Activated T-cell treated with anti-CD3 and anti-CD28 coated beads, Interleukin-2, amount 50 U/mL, for 24 hours (primary cell): ENCODE results near the gene PTCH1.

Source experiments
- DNase-seq: peaks from one replicate; pipeline ENCODE4 v3.0.0-alpha.2; 2020
- H3K27ac Mint-ChIP-seq: 2 replicates; pipeline ENCODE4 v1.8.0; 2020; ENCODE audit warnings: mild to moderate bottlenecking, mixed read lengths
- H3K27me3 Mint-ChIP-seq: 2 replicates; pipeline ENCODE4 v1.8.0; 2020; ENCODE audit warnings: mixed read lengths
- H3K36me3 Mint-ChIP-seq: 2 replicates; pipeline ENCODE4 v1.8.0; 2020; ENCODE audit warnings: low read depth, mixed read lengths
- H3K4me1 Mint-ChIP-seq: 2 replicates; pipeline ENCODE4 v1.8.0; 2020; ENCODE audit warnings: low read depth, mixed read lengths
- H3K4me3 Mint-ChIP-seq: 2 replicates; pipeline ENCODE4 v1.8.0; 2020; ENCODE audit warnings: mild to moderate bottlenecking, moderate library complexity, mixed read lengths
- H3K9me3 Mint-ChIP-seq: 2 replicates; pipeline ENCODE4 v1.8.0; 2020; ENCODE audit warnings: mixed read lengths

PTCH1 gene

GRCh38 chr9:95455714-95456113 is 61.1 kb downstream of the PTCH1 start:
- Mint-ChIP-seq H3K36me3 (peaks cover 84% of the 10 kb centered on the region), H3K9me3 (no peaks in the 10 kb centered on the region), H3K27me3 (peaks cover under 1% of the 10 kb centered on the region), H3K27ac (no peak overlapping the region), H3K4me3 (no peak overlapping the region), H3K4me1 (peaks cover under 1% of the 10 kb centered on the region)
- DNase-seq, result no peak

DNA sequence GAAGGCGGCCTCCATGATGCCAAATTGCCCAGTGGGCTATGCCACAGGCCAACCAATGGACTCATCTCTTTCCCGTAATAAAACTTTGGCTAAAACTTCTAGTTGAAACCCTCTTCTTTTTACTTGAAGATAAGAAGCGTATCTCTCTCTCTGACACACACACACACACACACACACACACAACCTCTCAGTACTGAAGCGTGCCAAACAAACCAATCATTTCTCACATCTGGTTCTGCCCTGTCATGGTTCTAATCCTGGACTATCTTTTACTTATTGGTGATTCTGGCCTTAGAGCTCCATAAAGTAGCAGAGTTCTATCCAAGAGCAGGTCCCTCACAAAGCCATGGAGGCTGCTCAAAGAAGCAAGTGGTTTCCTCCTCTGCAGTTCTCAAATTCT is 64.6 kb downstream of the PTCH1 start:
- H3K27me3 Mint-ChIP-seq, result no peaks in the 10 kb centered on the region
- no peaks in the 10 kb centered on the region for H3K4me1 Mint-ChIP-seq
- H3K9me3 Mint-ChIP-seq, result no peaks in the 10 kb centered on the region
- peaks cover 73% of the 10 kb centered on the region for H3K36me3 Mint-ChIP-seq
- H3K27ac Mint-ChIP-seq, result no peak overlapping the region
- DNase-seq, result no peak
- H3K4me3 Mint-ChIP-seq, result no peak overlapping the region

- Mint-ChIP-seq H3K27me3 (no peaks in the 10 kb centered on the region), H3K36me3 (peaks cover 72% of the 10 kb centered on the region), H3K4me3 (no peak overlapping the region), H3K4me1 (peaks cover 4% of the 10 kb centered on the region), H3K27ac (no peak overlapping the region), H3K9me3 (no peaks in the 10 kb centered on the region)
- no peak for DNase-seq
Observed at GRCh38 chr9:95451065-95451426, 65.7 kb downstream of the PTCH1 start.

- Mint-ChIP-seq H3K9me3 (no peaks in the 10 kb centered on the region), H3K27ac (no peak overlapping the region), H3K27me3 (no peaks in the 10 kb centered on the region), H3K36me3 (peaks cover 70% of the 10 kb centered on the region), H3K4me1 (peaks cover 4% of the 10 kb centered on the region), H3K4me3 (no peak overlapping the region)
- no peak for DNase-seq
Observed at GRCh38 chr9:95450171-95451064, 66.4 kb downstream of the PTCH1 start.

GRCh38 chr9:95449016-95449415 is 67.8 kb downstream of the PTCH1 start:
- peaks cover 4% of the 10 kb centered on the region for H3K4me1 Mint-ChIP-seq
- no peaks in the 10 kb centered on the region for H3K27me3 Mint-ChIP-seq
- H3K9me3 Mint-ChIP-seq, result no peaks in the 10 kb centered on the region
- H3K4me3 Mint-ChIP-seq, result no peak overlapping the region
- no peak overlapping the region for H3K27ac Mint-ChIP-seq
- H3K36me3 Mint-ChIP-seq, result peaks cover 69% of the 10 kb centered on the region
- no peak for DNase-seq

DNA sequence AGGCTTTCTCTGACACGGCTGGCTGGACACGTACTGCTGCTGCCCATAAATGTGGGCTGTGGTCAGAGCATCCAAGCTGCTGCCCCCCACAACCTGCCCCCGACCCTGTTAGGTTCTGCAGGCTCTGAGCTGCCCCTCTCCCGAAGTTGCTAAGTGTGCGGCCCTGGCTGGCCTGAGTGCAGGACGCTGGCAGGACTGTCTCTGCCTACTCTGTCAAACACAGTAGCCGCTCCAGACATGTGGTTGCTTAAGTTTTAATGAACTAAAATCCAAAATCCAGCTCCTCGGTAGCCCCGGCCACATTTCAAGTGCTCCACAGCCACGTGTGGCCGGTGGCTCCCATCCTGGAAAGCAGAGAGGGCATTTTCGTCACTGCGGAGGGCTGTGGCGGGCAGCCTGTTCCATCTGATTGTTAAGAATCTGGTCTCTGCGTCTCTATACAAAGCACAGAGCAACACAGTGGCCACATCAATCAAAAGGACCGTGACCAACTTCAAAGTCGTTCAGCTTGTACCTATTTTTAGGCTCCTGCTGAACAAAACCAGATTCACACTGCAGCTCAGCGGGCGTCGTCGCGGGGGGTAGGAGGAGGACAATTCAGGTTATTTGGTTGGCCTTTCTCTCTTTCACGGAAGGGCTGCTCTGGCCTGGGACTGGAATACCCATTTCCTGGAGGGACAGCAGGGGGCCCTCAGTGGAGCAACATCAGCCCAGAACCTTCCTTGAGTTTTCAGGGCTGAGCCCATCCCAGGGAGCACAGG is 68.9 kb downstream of the PTCH1 start:
- Mint-ChIP-seq H3K9me3 (no peaks in the 10 kb centered on the region), H3K36me3 (peaks cover 58% of the 10 kb centered on the region), H3K4me1 (peaks cover 4% of the 10 kb centered on the region), H3K27ac (no peak overlapping the region), H3K4me3 (no peak overlapping the region), H3K27me3 (no peaks in the 10 kb centered on the region)
- DNase-seq, result no peak

- Mint-ChIP-seq H3K4me3 (no peak overlapping the region), H3K27me3 (no peaks in the 10 kb centered on the region), H3K27ac (no peak overlapping the region), H3K36me3 (peaks cover 50% of the 10 kb centered on the region), H3K9me3 (no peaks in the 10 kb centered on the region), H3K4me1 (peaks cover 4% of the 10 kb centered on the region)
- no peak for DNase-seq
Observed at GRCh38 chr9:95446984-95447383, 69.8 kb downstream of the PTCH1 start.

GRCh38 chr9:95446259-95446658 is 70.5 kb downstream of the PTCH1 start:
- no peak overlapping the region for H3K4me3 Mint-ChIP-seq
- peaks cover 4% of the 10 kb centered on the region for H3K4me1 Mint-ChIP-seq
- no peak overlapping the region for H3K27ac Mint-ChIP-seq
- H3K36me3 Mint-ChIP-seq, result peaks cover 47% of the 10 kb centered on the region
- no peaks in the 10 kb centered on the region for H3K9me3 Mint-ChIP-seq
- H3K27me3 Mint-ChIP-seq, result no peaks in the 10 kb centered on the region
- no peak for DNase-seq

DNA sequence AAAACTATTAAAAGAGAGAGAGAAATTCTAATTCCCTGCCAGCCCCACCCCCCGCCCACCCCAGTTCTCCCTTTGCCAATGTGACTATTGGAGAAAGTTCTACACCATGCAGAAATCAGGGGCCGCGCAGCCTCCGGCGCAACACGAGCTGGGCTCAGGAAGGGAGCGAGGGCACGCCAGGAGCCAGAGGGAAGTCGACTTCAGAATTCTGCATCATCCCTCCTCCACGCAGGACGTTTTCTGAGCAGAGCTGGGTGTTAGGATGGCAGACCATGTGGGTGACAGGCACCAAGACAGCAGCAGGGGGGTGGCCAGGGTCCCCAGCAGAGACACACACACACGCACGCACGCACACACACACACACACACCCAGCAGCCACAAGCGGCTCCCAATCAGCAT is 72.6 kb downstream of the PTCH1 start:
- Mint-ChIP-seq H3K4me1 (peaks cover 4% of the 10 kb centered on the region), H3K27ac (no peak overlapping the region), H3K36me3 (peaks cover 30% of the 10 kb centered on the region), H3K27me3 (no peaks in the 10 kb centered on the region), H3K9me3 (no peaks in the 10 kb centered on the region), H3K4me3 (no peak overlapping the region)
- no peak for DNase-seq

- no peak for DNase-seq
- Mint-ChIP-seq H3K27me3 (no peaks in the 10 kb centered on the region), H3K4me3 (no peak overlapping the region), H3K9me3 (no peaks in the 10 kb centered on the region), H3K36me3 (peaks cover 23% of the 10 kb centered on the region), H3K27ac (no peak overlapping the region), H3K4me1 (peaks cover 4% of the 10 kb centered on the region)
Observed at GRCh38 chr9:95443301-95443700, 73.5 kb downstream of the PTCH1 start.

GRCh38 chr9:95441081-95441480 is 75.7 kb downstream of the PTCH1 start:
- Mint-ChIP-seq H3K4me1 (no peaks in the 10 kb centered on the region), H3K36me3 (peaks cover 11% of the 10 kb centered on the region), H3K27ac (no peak overlapping the region), H3K9me3 (no peaks in the 10 kb centered on the region), H3K27me3 (no peaks in the 10 kb centered on the region), H3K4me3 (no peak overlapping the region)
- DNase-seq, result no peak

DNA sequence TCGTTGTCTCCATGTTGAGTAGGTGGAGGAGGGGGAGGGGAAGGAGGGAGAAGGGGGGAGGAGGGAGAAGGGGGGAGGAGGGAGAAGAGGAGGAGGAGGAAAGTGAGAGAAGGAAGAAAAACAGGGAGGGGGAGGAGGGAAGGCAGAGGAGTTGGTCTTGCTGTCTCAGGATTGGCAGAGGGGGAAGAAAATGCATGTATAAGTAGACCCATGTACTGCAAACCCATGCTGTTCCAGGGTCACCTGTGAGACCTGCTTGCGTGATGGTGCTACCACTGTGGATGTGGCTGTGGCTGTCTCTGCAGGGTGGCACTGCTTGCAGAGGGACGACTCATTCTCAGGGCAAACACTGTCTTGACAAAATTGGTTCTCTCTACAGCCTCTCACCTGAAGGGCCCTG is 76.3 kb downstream of the PTCH1 start:
- Mint-ChIP-seq H3K4me1 (no peaks in the 10 kb centered on the region), H3K9me3 (no peaks in the 10 kb centered on the region), H3K27ac (no peak overlapping the region), H3K36me3 (peaks cover 8% of the 10 kb centered on the region), H3K4me3 (no peak overlapping the region), H3K27me3 (no peaks in the 10 kb centered on the region)
- no peak for DNase-seq

DNA sequence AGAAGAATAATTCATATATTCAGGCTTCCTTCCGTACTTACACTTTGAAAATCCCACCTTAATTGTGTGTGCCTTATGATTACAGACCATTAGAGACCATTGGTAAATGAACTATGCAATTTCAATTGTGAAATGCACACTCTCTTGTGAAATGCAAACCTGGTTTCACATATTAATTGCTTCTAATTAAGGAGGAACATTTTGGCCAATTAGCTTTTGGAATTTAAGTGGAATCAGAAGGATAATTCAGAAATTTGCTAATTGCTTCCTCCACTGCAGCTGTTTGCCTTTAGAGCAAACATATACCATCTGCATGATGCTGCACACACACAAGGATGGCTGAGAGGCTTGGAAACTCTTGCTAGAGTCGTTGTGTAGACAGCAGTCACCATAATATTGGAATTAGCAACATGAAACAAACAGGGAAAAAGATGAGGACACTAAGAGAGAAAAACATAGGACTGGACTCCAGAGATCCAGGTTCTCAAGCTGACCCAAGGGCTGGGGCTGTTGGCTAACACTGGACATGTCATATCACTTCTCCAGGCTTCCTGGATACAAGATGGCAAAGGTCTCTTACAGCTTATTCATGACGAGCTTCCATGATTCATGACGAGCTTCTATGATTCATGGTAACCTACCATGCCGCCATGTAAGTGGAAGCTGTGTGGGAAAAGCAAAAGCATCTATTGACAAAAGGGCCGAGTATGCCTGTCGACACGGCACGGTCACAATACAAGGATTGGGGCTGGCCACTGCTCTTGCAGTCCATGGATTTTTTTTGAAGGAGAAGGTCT is 78.0 kb downstream of the PTCH1 start:
- Mint-ChIP-seq H3K36me3 (no peaks in the 10 kb centered on the region), H3K9me3 (no peaks in the 10 kb centered on the region), H3K27me3 (no peaks in the 10 kb centered on the region), H3K27ac (no peak overlapping the region), H3K4me3 (no peak overlapping the region), H3K4me1 (peaks cover 3% of the 10 kb centered on the region)
- DNase-seq, result no peak

DNA sequence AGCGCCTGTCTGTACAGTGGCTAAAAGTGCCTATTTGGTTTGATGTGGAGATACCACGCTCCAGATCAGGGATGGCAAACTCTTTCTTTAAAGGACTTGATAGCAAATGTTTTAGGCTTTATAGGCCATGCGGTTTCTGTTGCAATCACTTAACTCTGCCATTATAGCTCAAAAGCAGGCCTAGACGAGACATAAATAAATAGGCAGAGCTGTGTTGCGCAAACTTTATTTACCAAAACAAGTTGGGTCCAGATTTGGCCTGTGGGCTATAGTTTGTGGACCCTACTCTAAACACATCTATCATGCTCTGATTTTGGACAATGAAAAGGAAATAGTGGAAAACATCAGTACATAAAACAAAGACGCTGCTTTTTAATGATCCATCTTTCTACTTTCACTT is 79.2 kb downstream of the PTCH1 start:
- Mint-ChIP-seq H3K4me3 (no peak overlapping the region), H3K4me1 (peaks cover 3% of the 10 kb centered on the region), H3K27ac (no peak overlapping the region), H3K9me3 (no peaks in the 10 kb centered on the region), H3K36me3 (no peaks in the 10 kb centered on the region), H3K27me3 (no peaks in the 10 kb centered on the region)
- no peak for DNase-seq
